H1 (cell line): Measurements from ENCODE around the gene SLC37A1.

ENCODE experiments used
- CHD7 ChIP-seq: fragments of 300-600 bp; sonication (generic); IDR thresholded peaks from 2 replicates; pipeline ENCODE4 v1.7.1; 2012; ENCODE audit warnings: low read length, moderate library complexity, mild to moderate bottlenecking, inconsistent platforms; ENCODE audit not compliant: insufficient replicate concordance
- GABPA ChIP-seq: IDR thresholded peaks from 2 replicates; pipeline ENCODE4 v1.6.1; 2011; ENCODE audit warnings: mild to moderate bottlenecking, low read length, moderate library complexity, borderline replicate concordance; ENCODE audit not compliant: insufficient read depth
- JUN ChIP-seq: IDR thresholded peaks from 2 replicates; pipeline ENCODE4 v1.6.1; 2011; ENCODE audit warnings: low read depth, mild to moderate bottlenecking, improper control_type of control experiment, low read length
- KDM1A ChIP-seq: fragments of 200-600, 300-600 bp; sonication (generic); IDR thresholded peaks from 2 replicates; pipeline ENCODE4 v1.7.1; 2016; ENCODE audit warnings: mild to moderate bottlenecking, low read length, borderline replicate concordance
- NANOG ChIP-seq: IDR thresholded peaks from 2 replicates; pipeline ENCODE4 v1.6.1; 2011; ENCODE audit warnings: low read length, low read depth, mild to moderate bottlenecking, inconsistent platforms; ENCODE audit not compliant: insufficient read depth, poor library complexity, severe bottlenecking
- ZNF274 ChIP-seq: IDR thresholded peaks from 2 replicates; pipeline ENCODE4 v1.7.0; 2012; ENCODE audit warnings: low read length, borderline replicate concordance; ENCODE audit errors: extremely low read depth
- TF ChIP-seq, protein P1 (sequence below), 3 experiments: IDR thresholded peaks; 1 replicate in 2 of 3; 2 replicates in 1 of 3; pipeline versions ENCODE4 v1.5.1 to v1.6.1; 2011; ENCODE audit warnings: low read length in 3 of 3, mild to moderate bottlenecking in 3 of 3, inconsistent platforms in 2 of 3, low read depth in 1 of 3, moderate library complexity in 1 of 3; ENCODE audit not compliant: insufficient read depth in 1 of 3; ENCODE audit errors: control extremely low read depth in 1 of 3

- TF ChIP-seq ZNF274, result no peak
- TF ChIP-seq, protein P1, sequence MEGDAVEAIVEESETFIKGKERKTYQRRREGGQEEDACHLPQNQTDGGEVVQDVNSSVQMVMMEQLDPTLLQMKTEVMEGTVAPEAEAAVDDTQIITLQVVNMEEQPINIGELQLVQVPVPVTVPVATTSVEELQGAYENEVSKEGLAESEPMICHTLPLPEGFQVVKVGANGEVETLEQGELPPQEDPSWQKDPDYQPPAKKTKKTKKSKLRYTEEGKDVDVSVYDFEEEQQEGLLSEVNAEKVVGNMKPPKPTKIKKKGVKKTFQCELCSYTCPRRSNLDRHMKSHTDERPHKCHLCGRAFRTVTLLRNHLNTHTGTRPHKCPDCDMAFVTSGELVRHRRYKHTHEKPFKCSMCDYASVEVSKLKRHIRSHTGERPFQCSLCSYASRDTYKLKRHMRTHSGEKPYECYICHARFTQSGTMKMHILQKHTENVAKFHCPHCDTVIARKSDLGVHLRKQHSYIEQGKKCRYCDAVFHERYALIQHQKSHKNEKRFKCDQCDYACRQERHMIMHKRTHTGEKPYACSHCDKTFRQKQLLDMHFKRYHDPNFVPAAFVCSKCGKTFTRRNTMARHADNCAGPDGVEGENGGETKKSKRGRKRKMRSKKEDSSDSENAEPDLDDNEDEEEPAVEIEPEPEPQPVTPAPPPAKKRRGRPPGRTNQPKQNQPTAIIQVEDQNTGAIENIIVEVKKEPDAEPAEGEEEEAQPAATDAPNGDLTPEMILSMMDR (IDR thresholded peaks at IDR 0.05; ENCODE audit: control extremely low read depth in 1 of 3, insufficient read depth in 1 of 3, low read depth in 1 of 3, low read length in 3 of 3), result no peak
- no peak for TF ChIP-seq CHD7
- no peak for TF ChIP-seq JUN
- no peak for TF ChIP-seq NANOG
- TF ChIP-seq GABPA, result no peak
- no peak for TF ChIP-seq KDM1A
Observed at GRCh38 chr21:42523211-42523610, 9.6 kb downstream of the SLC37A1 start.
